NT2/D1 (cell line): ENCODE measurements around the gene RAB11FIP5.

ENCODE experiments used
- DNase-seq: peaks from one replicate; pipeline ENCODE4 v3.0.0-alpha.2; 2011; ENCODE audit warnings: low read depth, low spot score
- H3K27me3 ChIP-seq: 2 replicates; pipeline ENCODE4 v1.6.0; 2011; ENCODE audit warnings: mild to moderate bottlenecking; ENCODE audit not compliant: insufficient read length, insufficient read depth
- H3K36me3 ChIP-seq: 2 replicates; pipeline ENCODE4 v1.6.1; 2011; ENCODE audit warnings: mild to moderate bottlenecking, low read length, mixed read lengths; ENCODE audit not compliant: insufficient read depth, insufficient read length
- H3K4me1 ChIP-seq: 2 replicates; pipeline ENCODE4 v1.5.1; 2011; ENCODE audit not compliant: insufficient read depth, insufficient read length
- H3K4me3 ChIP-seq: 2 replicates; pipeline ENCODE4 v1.5.1; 2011; ENCODE audit warnings: low read depth; ENCODE audit not compliant: insufficient read length
- H3K9ac ChIP-seq: 2 replicates; pipeline ENCODE4 v1.6.0; 2011; ENCODE audit warnings: low read depth; ENCODE audit not compliant: insufficient read length
- H3K9me3 ChIP-seq: 2 replicates; pipeline ENCODE4 v1.5.1; 2011; ENCODE audit warnings: mild to moderate bottlenecking, low read length; ENCODE audit not compliant: insufficient read depth
- SUZ12 ChIP-seq: IDR thresholded peaks from 2 replicates; pipeline ENCODE4 v1.6.1; 2011; ENCODE audit not compliant: insufficient read length, insufficient read depth; ENCODE audit errors: extremely low read depth
- YY1 ChIP-seq: IDR thresholded peaks from 2 replicates; pipeline ENCODE4 v1.6.1; 2011; ENCODE audit not compliant: insufficient read length, insufficient read depth
- ZNF274 ChIP-seq: IDR thresholded peaks from 2 replicates; pipeline ENCODE4 v1.6.1; 2011; ENCODE audit warnings: mild to moderate bottlenecking, low read depth, low read length

Gene RAB11FIP5

GRCh38 chr2:73033142-73033765, 79.5 kb downstream of the RAB11FIP5 start:
- no peak for DNase-seq
- Histone ChIP-seq H3K27me3 (no peaks in the 10 kb centered on the region), H3K9ac (no peak overlapping the region), H3K4me1 (peaks cover 27% of the 10 kb centered on the region), H3K4me3 (no peak overlapping the region), H3K9me3 (no peaks in the 10 kb centered on the region), H3K36me3 (peaks cover 47% of the 10 kb centered on the region)
- no peak for TF ChIP-seq SUZ12
- TF ChIP-seq YY1: no peak
- no peak for TF ChIP-seq ZNF274

- H3K4me1 ChIP-seq: peaks cover 27% of the 10 kb centered on the region
- no peaks in the 10 kb centered on the region for H3K27me3 ChIP-seq
- no peak for DNase-seq
- H3K9ac ChIP-seq: no peak overlapping the region
- H3K4me3 ChIP-seq: no peak overlapping the region
- TF ChIP-seq YY1: no peak
- TF ChIP-seq SUZ12: no peak
- H3K36me3 ChIP-seq: peaks cover 48% of the 10 kb centered on the region
- H3K9me3 ChIP-seq: no peaks in the 10 kb centered on the region
Measured at GRCh38 chr2:73032702-73033097, 80.0 kb downstream of the RAB11FIP5 start.

- no peak overlapping the region for H3K4me3 ChIP-seq
- TF ChIP-seq YY1 (no peak), ZNF274 (no peak), SUZ12 (no peak)
- no peak overlapping the region for H3K9ac ChIP-seq
- peaks cover 26% of the 10 kb centered on the region for H3K4me1 ChIP-seq
- H3K9me3 ChIP-seq: no peaks in the 10 kb centered on the region
- peaks cover 51% of the 10 kb centered on the region for H3K36me3 ChIP-seq
- H3K27me3 ChIP-seq: no peaks in the 10 kb centered on the region
- DNase-seq: no peak
Measured at GRCh38 chr2:73031725-73032701, 80.7 kb downstream of the RAB11FIP5 start.

- Histone ChIP-seq H3K4me1 (peaks cover 20% of the 10 kb centered on the region), H3K4me3 (no peak overlapping the region), H3K9ac (no peak overlapping the region), H3K36me3 (peaks cover 48% of the 10 kb centered on the region), H3K27me3 (no peaks in the 10 kb centered on the region), H3K9me3 (no peaks in the 10 kb centered on the region)
- TF ChIP-seq SUZ12: no peak
- no peak for TF ChIP-seq ZNF274
- TF ChIP-seq YY1: no peak
- DNase-seq: no peak
Measured at GRCh38 chr2:73031095-73031678, 81.6 kb downstream of the RAB11FIP5 start.

GRCh38 chr2:73028841-73029240, 83.9 kb downstream of the RAB11FIP5 start:
- H3K9me3 ChIP-seq: no peaks in the 10 kb centered on the region
- no peak for DNase-seq

GRCh38 chr2:73027340-73027739, 85.4 kb downstream of the RAB11FIP5 start:
- H3K9ac ChIP-seq: no peak overlapping the region
- no peak overlapping the region for H3K4me3 ChIP-seq
- no peaks in the 10 kb centered on the region for H3K27me3 ChIP-seq
- peaks cover 11% of the 10 kb centered on the region for H3K4me1 ChIP-seq
- DNase-seq: no peak
- TF ChIP-seq SUZ12: no peak
- no peak for TF ChIP-seq ZNF274
- no peak for TF ChIP-seq YY1
- H3K9me3 ChIP-seq: no peaks in the 10 kb centered on the region
- peaks cover 41% of the 10 kb centered on the region for H3K36me3 ChIP-seq

More at GRCh38 chr2:73028841-73029240, 83.9 kb downstream of the RAB11FIP5 start:
- H3K27me3 ChIP-seq: no peaks in the 10 kb centered on the region
- H3K9ac ChIP-seq: no peak overlapping the region
- no peak overlapping the region for H3K4me3 ChIP-seq
- peaks cover 39% of the 10 kb centered on the region for H3K36me3 ChIP-seq
- peaks cover 12% of the 10 kb centered on the region for H3K4me1 ChIP-seq
- TF ChIP-seq ZNF274 (no peak), SUZ12 (no peak), YY1 (no peak)

- H3K4me1 ChIP-seq: peaks cover 4% of the 10 kb centered on the region
- H3K9ac ChIP-seq: no peak overlapping the region
- no peak for DNase-seq
- H3K4me3 ChIP-seq: no peak overlapping the region
- H3K27me3 ChIP-seq: no peaks in the 10 kb centered on the region
- TF ChIP-seq SUZ12 (no peak), ZNF274 (no peak), YY1 (no peak)
- H3K36me3 ChIP-seq: peaks cover 39% of the 10 kb centered on the region
- H3K9me3 ChIP-seq: no peaks in the 10 kb centered on the region
Measured at GRCh38 chr2:73023497-73023896, 89.3 kb downstream of the RAB11FIP5 start.
